Neural progenitor cell (in vitro differentiated cells): ENCODE data around the gene PTPN4. TPM values are rescaled to one million over a fixed set of nuclear protein-coding genes. Genes with fewer than 3 reads are reported as not detected.

Source experiments
- DNase-seq: peaks from one replicate; pipeline ENCODE4 v3.0.0-alpha.2; 2016; ENCODE audit warnings: low spot score
- H2AFZ ChIP-seq: fragments of 200-600 bp; sonication (generic); replicated peaks from 2 replicates; pipeline ENCODE4 v1.6.1; 2016; ENCODE audit warnings: antibody characterized with exemption
- H3F3A ChIP-seq: fragments of 200-600 bp; sonication (generic); 2 replicates; pipeline ENCODE4 v1.6.1; 2016; ENCODE audit warnings: antibody characterized with exemption, low read depth
- H3K27ac ChIP-seq: fragments of 200-600 bp; sonication (generic); 2 replicates; pipeline ENCODE4 v1.5.1; 2016; ENCODE audit warnings: mild to moderate bottlenecking
- H3K27me3 ChIP-seq: fragments of 200-600 bp; sonication (generic); 2 replicates; pipeline ENCODE4 v1.6.1; 2016; ENCODE audit warnings: mild to moderate bottlenecking, moderate library complexity
- H3K36me3 ChIP-seq: fragments of 200-600 bp; sonication (generic); 2 replicates; pipeline ENCODE4 v1.5.1; 2016
- H3K4me1 ChIP-seq: fragments of 200-600 bp; sonication (generic); 2 replicates; pipeline ENCODE4 v1.6.1; 2016; ENCODE audit warnings: mixed run types
- H3K4me2 ChIP-seq: fragments of 200-600 bp; sonication (generic); 2 replicates; pipeline ENCODE4 v1.6.1; 2016
- H3K4me3 ChIP-seq: fragments of 200-600 bp; sonication (generic); 2 replicates; pipeline ENCODE4 v1.5.1; 2016
- H3K79me2 ChIP-seq: fragments of 200-600 bp; sonication (generic); 2 replicates; pipeline ENCODE4 v1.6.1; 2016; ENCODE audit warnings: low read depth
- H3K9ac ChIP-seq: fragments of 200-600 bp; sonication (generic); 2 replicates; pipeline ENCODE4 v1.6.1; 2016
- H3K9me3 ChIP-seq: fragments of 200-600 bp; sonication (generic); 2 replicates; pipeline ENCODE4 v1.5.1; 2016; ENCODE audit warnings: low read depth
- H4K20me1 ChIP-seq: fragments of 200-600 bp; sonication (generic); 2 replicates; pipeline ENCODE4 v1.6.1; 2016; ENCODE audit warnings: low read depth
- H3K27ac Mint-ChIP-seq: 3 replicates; pipeline ENCODE4 v1.8.0; 2021; ENCODE audit warnings: mixed read lengths
- H3K27me3 Mint-ChIP-seq: 2 replicates; pipeline ENCODE4 v1.8.0; 2022; ENCODE audit warnings: low read depth, mild to moderate bottlenecking, inconsistent platforms, moderate library complexity, mixed read lengths; ENCODE audit not compliant: insufficient read depth
- H3K36me3 Mint-ChIP-seq: 3 replicates; pipeline ENCODE4 v1.8.0; 2021; ENCODE audit warnings: mixed read lengths
- H3K4me1 Mint-ChIP-seq: 3 replicates; pipeline ENCODE4 v1.8.0; 2021; ENCODE audit warnings: mixed read lengths
- H3K4me3 Mint-ChIP-seq: 3 replicates; pipeline ENCODE4 v1.8.0; 2021; ENCODE audit warnings: mild to moderate bottlenecking, moderate library complexity, mixed read lengths
- H3K9me3 Mint-ChIP-seq: 3 replicates; pipeline ENCODE4 v1.8.0; 2020; ENCODE audit warnings: mixed read lengths
- CTCF ChIP-seq: fragments of 200-600 bp; sonication (generic); IDR thresholded peaks from 2 replicates; pipeline ENCODE4 v1.5.1; 2017; ENCODE audit warnings: antibody characterized with exemption, mild to moderate bottlenecking
- EZH2 ChIP-seq: fragments of 200-600 bp; sonication (generic); IDR thresholded peaks from 2 replicates; pipeline ENCODE4 v1.6.1; 2017; ENCODE audit warnings: antibody characterized with exemption, mild to moderate bottlenecking, moderate library complexity
- EZH2phosphoT487 ChIP-seq: fragments of 200-600 bp; sonication (generic); IDR thresholded peaks from 2 replicates; pipeline ENCODE4 v1.6.1; 2017; ENCODE audit warnings: antibody characterized with exemption
- total RNA-seq: library from RNA; depleted of rRNA; stranded (reverse); fragments of >200 nt; gene quantifications from 2 replicates; pipeline ENCODE4 v1.2.3, GENCODE V29; 2015; ENCODE audit warnings: low replicate concordance

Gene PTPN4
- total RNA-seq, 1 donor from 2014 or later: 51.8 TPM

GRCh38 chr2:119814216-119814615 lies 54.5 kb downstream of the PTPN4 start:
- H3K27ac ChIP-seq: no peak overlapping the region
- peaks cover 31% of the 10 kb centered on the region for H3K36me3 Mint-ChIP-seq
- peaks cover 9% of the 10 kb centered on the region for H4K20me1 ChIP-seq
- peaks cover 51% of the 10 kb centered on the region for H3K79me2 ChIP-seq
- H3K9me3 Mint-ChIP-seq: peaks cover 22% of the 10 kb centered on the region
- H3K9ac ChIP-seq: no peak overlapping the region
- H3F3A ChIP-seq: no peaks in the 10 kb centered on the region
- DNase-seq: no peak
- no peaks in the 10 kb centered on the region for H3K27me3 Mint-ChIP-seq
- H3K4me1 ChIP-seq: no peaks in the 10 kb centered on the region
- no peak for TF ChIP-seq EZH2phosphoT487
- TF ChIP-seq EZH2: no peak
- no peak for TF ChIP-seq CTCF
- no peaks in the 10 kb centered on the region for H3K27me3 ChIP-seq
- H3K36me3 ChIP-seq: no peaks in the 10 kb centered on the region
- no peak overlapping the region for H3K4me3 ChIP-seq
- no peak overlapping the region for H3K27ac Mint-ChIP-seq
- no peaks in the 10 kb centered on the region for H3K4me1 Mint-ChIP-seq
- peaks cover 5% of the 10 kb centered on the region for H3K9me3 ChIP-seq
- H2AFZ ChIP-seq: no peak overlapping the region
- H3K4me3 Mint-ChIP-seq: no peak overlapping the region
- H3K4me2 ChIP-seq: no peak overlapping the region

GRCh38 chr2:119818792-119819191 lies 59.1 kb downstream of the PTPN4 start:
- Mint-ChIP-seq H3K27ac (no peak overlapping the region), H3K4me1 (peaks cover 3% of the 10 kb centered on the region), H3K9me3 (peaks cover 23% of the 10 kb centered on the region), H3K4me3 (no peak overlapping the region), H3K27me3 (no peaks in the 10 kb centered on the region), H3K36me3 (peaks cover 34% of the 10 kb centered on the region)
- Histone ChIP-seq H3K9ac (no peak overlapping the region), H3K4me2 (no peak overlapping the region), H3K9me3 (peaks cover 5% of the 10 kb centered on the region), H2AFZ (no peak overlapping the region), H3K79me2 (peaks cover 65% of the 10 kb centered on the region), H4K20me1 (no peaks in the 10 kb centered on the region), H3K4me1 (no peaks in the 10 kb centered on the region), H3K4me3 (no peak overlapping the region), H3F3A (no peaks in the 10 kb centered on the region), H3K27me3 (no peaks in the 10 kb centered on the region), H3K27ac (no peak overlapping the region), H3K36me3 (no peaks in the 10 kb centered on the region)
- no peak for DNase-seq
- TF ChIP-seq EZH2 (no peak), EZH2phosphoT487 (no peak), CTCF (no peak)

- Histone ChIP-seq H2AFZ (no peak overlapping the region), H3F3A (no peaks in the 10 kb centered on the region), H3K4me2 (no peak overlapping the region), H3K9ac (no peak overlapping the region), H4K20me1 (no peaks in the 10 kb centered on the region), H3K36me3 (no peaks in the 10 kb centered on the region), H3K4me1 (no peaks in the 10 kb centered on the region), H3K79me2 (peaks cover 73% of the 10 kb centered on the region), H3K27me3 (no peaks in the 10 kb centered on the region), H3K9me3 (peaks cover 5% of the 10 kb centered on the region), H3K4me3 (no peak overlapping the region), H3K27ac (no peak overlapping the region)
- no peak overlapping the region for H3K27ac Mint-ChIP-seq
- peaks cover 34% of the 10 kb centered on the region for H3K36me3 Mint-ChIP-seq
- no peak overlapping the region for H3K4me3 Mint-ChIP-seq
- peaks cover 3% of the 10 kb centered on the region for H3K4me1 Mint-ChIP-seq
- TF ChIP-seq EZH2: no peak
- no peak for DNase-seq
- peaks cover 23% of the 10 kb centered on the region for H3K9me3 Mint-ChIP-seq
- no peaks in the 10 kb centered on the region for H3K27me3 Mint-ChIP-seq
These were observed 60.1 kb downstream of the PTPN4 start for GRCh38 chr2:119819846-119820245.

- no peak overlapping the region for H3K9ac ChIP-seq
- no peaks in the 10 kb centered on the region for H3F3A ChIP-seq
- no peaks in the 10 kb centered on the region for H3K27me3 ChIP-seq
- no peaks in the 10 kb centered on the region for H3K4me1 ChIP-seq
- Mint-ChIP-seq H3K4me1 (peaks cover 3% of the 10 kb centered on the region), H3K27me3 (no peaks in the 10 kb centered on the region), H3K9me3 (peaks cover 23% of the 10 kb centered on the region), H3K27ac (no peak overlapping the region), H3K4me3 (no peak overlapping the region), H3K36me3 (peaks cover 36% of the 10 kb centered on the region)
- no peaks in the 10 kb centered on the region for H3K36me3 ChIP-seq
- no peaks in the 10 kb centered on the region for H4K20me1 ChIP-seq
- H3K27ac ChIP-seq: no peak overlapping the region
- DNase-seq: no peak
- no peak overlapping the region for H3K4me2 ChIP-seq
- no peak overlapping the region for H2AFZ ChIP-seq
- H3K9me3 ChIP-seq: peaks cover 5% of the 10 kb centered on the region
- TF ChIP-seq EZH2phosphoT487 (no peak), EZH2 (no peak), CTCF (no peak)
- no peak overlapping the region for H3K4me3 ChIP-seq
- peaks cover 73% of the 10 kb centered on the region for H3K79me2 ChIP-seq
These were observed 60.6 kb downstream of the PTPN4 start for GRCh38 chr2:119820275-119820674.
